DOHH2 (cell line): ENCODE data around the gene DISC1.

ENCODE experiments used
- EZH2phosphoT487 ChIP-seq: fragments of 200-600 bp; sonication (generic); IDR thresholded peaks from 2 replicates; pipeline ENCODE4 v1.6.1; 2017; ENCODE audit warnings: borderline replicate concordance, mild to moderate bottlenecking, antibody characterized with exemption, low read length, moderate library complexity, mixed read lengths
- TF ChIP-seq, protein P1 (sequence below): fragments of 200-600 bp; sonication (generic); IDR thresholded peaks from one replicate; pipeline ENCODE4 v1.5.1; 2014; ENCODE audit warnings: antibody characterized with exemption, mild to moderate bottlenecking, low read depth, low read length; ENCODE audit not compliant: poor library complexity, severe bottlenecking

GRCh38 chr1:231887866-231888265 is 261.3 kb downstream of the DISC1 start:
- TF ChIP-seq, protein P1, sequence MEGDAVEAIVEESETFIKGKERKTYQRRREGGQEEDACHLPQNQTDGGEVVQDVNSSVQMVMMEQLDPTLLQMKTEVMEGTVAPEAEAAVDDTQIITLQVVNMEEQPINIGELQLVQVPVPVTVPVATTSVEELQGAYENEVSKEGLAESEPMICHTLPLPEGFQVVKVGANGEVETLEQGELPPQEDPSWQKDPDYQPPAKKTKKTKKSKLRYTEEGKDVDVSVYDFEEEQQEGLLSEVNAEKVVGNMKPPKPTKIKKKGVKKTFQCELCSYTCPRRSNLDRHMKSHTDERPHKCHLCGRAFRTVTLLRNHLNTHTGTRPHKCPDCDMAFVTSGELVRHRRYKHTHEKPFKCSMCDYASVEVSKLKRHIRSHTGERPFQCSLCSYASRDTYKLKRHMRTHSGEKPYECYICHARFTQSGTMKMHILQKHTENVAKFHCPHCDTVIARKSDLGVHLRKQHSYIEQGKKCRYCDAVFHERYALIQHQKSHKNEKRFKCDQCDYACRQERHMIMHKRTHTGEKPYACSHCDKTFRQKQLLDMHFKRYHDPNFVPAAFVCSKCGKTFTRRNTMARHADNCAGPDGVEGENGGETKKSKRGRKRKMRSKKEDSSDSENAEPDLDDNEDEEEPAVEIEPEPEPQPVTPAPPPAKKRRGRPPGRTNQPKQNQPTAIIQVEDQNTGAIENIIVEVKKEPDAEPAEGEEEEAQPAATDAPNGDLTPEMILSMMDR = no peak
- no peak for TF ChIP-seq EZH2phosphoT487
